Neural cell (in vitro differentiated cells): ENCODE results near the gene IPO9.

ENCODE experiments used
- EP300 ChIP-seq: fragments of 450-650 bp; conservative IDR thresholded peaks from 2 replicates; pipeline ENCODE4 v1.6.1; 2014; ENCODE audit warnings: antibody characterized with exemption, mild to moderate bottlenecking, moderate library complexity; ENCODE audit not compliant: poor library complexity, severe bottlenecking
- POLR2AphosphoS5 ChIP-seq: IDR thresholded peaks from 2 replicates; pipeline ENCODE4 v1.6.1; 2012
- TF ChIP-seq, protein P1 (sequence below): fragments of 450-650 bp; IDR thresholded peaks from 2 replicates; pipeline ENCODE4 v1.5.1; 2014; ENCODE audit warnings: antibody characterized with exemption, mild to moderate bottlenecking, moderate library complexity; ENCODE audit not compliant: poor library complexity, severe bottlenecking

DNA sequence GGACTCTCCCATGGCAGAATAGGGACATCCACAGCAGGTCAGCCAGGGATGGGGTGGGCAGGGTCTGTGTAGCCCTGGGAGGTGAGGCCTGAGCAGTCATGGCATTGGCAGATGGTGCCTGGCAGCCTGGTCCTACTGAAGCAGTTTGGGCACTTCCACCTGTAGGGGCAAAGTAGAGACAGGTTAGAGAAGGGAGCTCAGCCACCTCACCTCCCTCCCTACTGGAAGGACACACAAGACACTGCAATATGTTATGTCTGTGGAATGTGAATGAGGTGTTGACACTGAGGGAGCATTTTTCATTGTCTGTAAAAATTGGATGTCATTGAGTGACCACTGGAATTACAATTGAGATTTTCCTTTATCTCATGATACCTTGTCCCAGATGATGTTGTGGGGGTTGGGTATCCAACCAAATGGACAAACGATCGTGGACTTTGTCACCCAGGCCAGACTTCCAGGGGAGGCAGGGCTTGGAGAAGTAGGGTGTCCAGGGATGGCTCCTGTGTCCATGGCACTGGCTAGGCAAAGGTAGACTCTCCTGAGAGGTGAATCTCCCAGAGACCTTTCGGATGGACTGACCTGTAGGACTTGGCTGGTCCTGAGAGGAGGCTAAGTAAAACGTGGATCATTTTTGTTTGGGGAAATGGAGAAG is 69.4 kb downstream of the IPO9 start:
- TF ChIP-seq POLR2AphosphoS5, result no peak
- TF ChIP-seq, protein P1, sequence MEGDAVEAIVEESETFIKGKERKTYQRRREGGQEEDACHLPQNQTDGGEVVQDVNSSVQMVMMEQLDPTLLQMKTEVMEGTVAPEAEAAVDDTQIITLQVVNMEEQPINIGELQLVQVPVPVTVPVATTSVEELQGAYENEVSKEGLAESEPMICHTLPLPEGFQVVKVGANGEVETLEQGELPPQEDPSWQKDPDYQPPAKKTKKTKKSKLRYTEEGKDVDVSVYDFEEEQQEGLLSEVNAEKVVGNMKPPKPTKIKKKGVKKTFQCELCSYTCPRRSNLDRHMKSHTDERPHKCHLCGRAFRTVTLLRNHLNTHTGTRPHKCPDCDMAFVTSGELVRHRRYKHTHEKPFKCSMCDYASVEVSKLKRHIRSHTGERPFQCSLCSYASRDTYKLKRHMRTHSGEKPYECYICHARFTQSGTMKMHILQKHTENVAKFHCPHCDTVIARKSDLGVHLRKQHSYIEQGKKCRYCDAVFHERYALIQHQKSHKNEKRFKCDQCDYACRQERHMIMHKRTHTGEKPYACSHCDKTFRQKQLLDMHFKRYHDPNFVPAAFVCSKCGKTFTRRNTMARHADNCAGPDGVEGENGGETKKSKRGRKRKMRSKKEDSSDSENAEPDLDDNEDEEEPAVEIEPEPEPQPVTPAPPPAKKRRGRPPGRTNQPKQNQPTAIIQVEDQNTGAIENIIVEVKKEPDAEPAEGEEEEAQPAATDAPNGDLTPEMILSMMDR, result no peak
- no peak for TF ChIP-seq EP300
